Left ventricle myocardium superior (tissue), 1 donor: ENCODE results near the gene ACER3. TPM values are rescaled to one million over a fixed set of nuclear protein-coding genes. Genes with fewer than 3 reads are reported as not detected.
A peak's percentile ranks its signal among the peaks of the same experiment; 100 is the strongest.

Experiments
- ATAC-seq: fragments of 200-7000 bp; cut with Tn5 transposase; one replicate; pipeline ENCODE4 v1.9.1; 2020; ENCODE audit warnings: mild to moderate bottlenecking, moderate library complexity
- DNase-seq: peaks from one replicate; pipeline ENCODE4 v3.0.0-alpha.2; 2020
- intact Hi-C: fragments of 100-400 bp; cut with micrococcal nuclease; formaldehyde crosslinking; loops from one replicate; pipeline ENCODE4 v1.11.0; 2022
- total RNA-seq: library from RNA; stranded (reverse); fragmentation: NEBNext Ultra II Directional; extraction: Animal tissue kit (Norgen Biotek cat#: 25700); gene quantifications from one replicate; pipeline ENCODE4 v1.2.1, GENCODE V29; 2021
- donor health status: DM: no; HTN: yes; CAD: no; lungs with severe emphysema.

ACER3 gene
- total RNA-seq, 1 donor from 2014 or later = 9.4 TPM

- DNase-seq (no peak), ATAC-seq (no peak)
- intact Hi-C loops = no loop called here
These were observed 41.6 kb downstream of the ACER3 start for GRCh38 chr11:76902121-76903014.

DNA sequence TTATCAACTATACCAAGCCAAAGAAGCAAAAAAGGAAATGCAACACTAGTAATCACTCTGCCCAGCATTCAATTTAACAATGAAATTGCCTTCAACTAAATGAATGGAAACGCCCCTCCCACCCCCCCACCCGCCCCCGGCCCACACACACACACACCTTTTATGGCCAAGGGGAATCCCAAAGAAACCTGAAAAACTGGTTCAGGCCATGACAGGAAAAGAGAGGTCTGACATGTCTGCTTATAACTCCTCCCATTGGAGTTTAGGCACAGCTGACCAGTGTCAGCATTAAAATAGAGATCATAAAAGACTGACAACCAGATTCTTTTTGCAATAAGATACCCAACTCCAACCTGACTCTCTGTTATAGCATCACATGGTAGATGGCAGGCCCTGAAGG lies 42.6 kb downstream of the ACER3 start:
- intact Hi-C loops = no loop called here

GRCh38 chr11:76910620-76911414 lies 50.1 kb downstream of the ACER3 start:
- intact Hi-C loops = no loop called here
- ATAC-seq = peak; percentile 92
- DNase-seq = peak; percentile 39

More for the DNA sequence above, 42.6 kb downstream of the ACER3 start:
- ATAC-seq (no peak), DNase-seq (no peak)

- intact Hi-C loops = no loop called here
- DNase-seq (no peak), ATAC-seq (peak; percentile 55)
These were observed 50.7 kb downstream of the ACER3 start for GRCh38 chr11:76911415-76911808.

GRCh38 chr11:76916712-76917111 lies 56.0 kb downstream of the ACER3 start:
- ATAC-seq (no peak), DNase-seq (no peak)
- intact Hi-C loops = loop anchor here (5.0 kb wide), 1 partner anchor 184 kb away; no protein-coding TSS in a partner anchor

GRCh38 chr11:76918941-76919386 lies 58.2 kb downstream of the ACER3 start:
- intact Hi-C loops = loop anchor here (2.0 to 5.0 kb wide), 2 partner anchors 108 to 187 kb away; no protein-coding TSS in a partner anchor
- peak; percentile 85 for ATAC-seq
- DNase-seq = no peak

GRCh38 chr11:76919467-76919866 lies 58.7 kb downstream of the ACER3 start:
- intact Hi-C loops = loop anchor here (2.0 to 5.0 kb wide), 2 partner anchors 109 to 187 kb away; no protein-coding TSS in a partner anchor
- ATAC-seq = no peak

DNA sequence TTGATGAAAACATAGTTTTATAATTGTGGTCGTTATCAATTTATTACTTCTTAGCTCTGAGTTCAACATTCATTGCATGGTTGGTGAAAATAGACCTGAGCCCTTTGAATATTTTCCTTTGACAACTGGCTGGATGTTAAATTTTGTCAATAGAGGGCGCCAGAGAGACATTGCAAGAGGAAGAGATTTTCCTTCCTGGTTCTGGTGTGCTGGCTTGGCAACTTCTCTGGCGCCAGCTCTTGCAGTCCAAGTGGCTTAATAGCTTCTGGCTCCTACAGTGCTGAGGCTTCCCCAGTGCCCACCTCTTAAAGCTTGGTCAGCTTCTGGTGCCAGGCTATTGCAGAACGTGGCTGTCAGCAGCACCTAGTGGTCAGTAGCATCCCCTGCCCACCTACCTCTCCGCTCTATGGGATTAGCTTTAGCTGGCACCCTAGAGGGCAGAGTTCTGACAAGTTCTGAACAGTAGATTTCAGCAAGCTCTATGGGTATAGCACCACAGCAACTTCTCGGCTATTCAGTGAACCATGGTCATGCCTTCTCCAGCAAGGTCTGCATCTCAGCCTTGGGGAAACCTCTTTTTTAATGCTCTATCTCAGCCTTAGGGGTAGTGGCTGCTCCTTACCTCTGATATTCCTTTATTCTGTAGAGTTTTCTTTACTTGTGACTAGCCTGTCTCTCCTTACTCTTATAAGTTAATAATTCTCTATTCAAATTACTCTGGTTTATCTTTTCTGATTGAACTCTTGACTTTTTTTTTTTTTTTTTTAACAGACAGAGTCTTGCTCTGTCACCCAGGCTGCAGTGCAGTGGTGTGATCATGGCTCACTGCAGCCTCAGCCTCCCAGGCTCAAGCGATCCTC lies 59.4 kb downstream of the ACER3 start:
- peak; percentile 97 for ATAC-seq
- intact Hi-C loops = loop anchor here (2.0 to 5.0 kb wide), 2 partner anchors 109 to 188 kb away; no protein-coding TSS in a partner anchor
- peak; percentile 80 for DNase-seq

More at GRCh38 chr11:76919467-76919866, 58.7 kb downstream of the ACER3 start:
- no peak for DNase-seq

GRCh38 chr11:76927160-76927559 lies 66.4 kb downstream of the ACER3 start:
- ATAC-seq = no peak
- intact Hi-C loops = no loop called here

DNA sequence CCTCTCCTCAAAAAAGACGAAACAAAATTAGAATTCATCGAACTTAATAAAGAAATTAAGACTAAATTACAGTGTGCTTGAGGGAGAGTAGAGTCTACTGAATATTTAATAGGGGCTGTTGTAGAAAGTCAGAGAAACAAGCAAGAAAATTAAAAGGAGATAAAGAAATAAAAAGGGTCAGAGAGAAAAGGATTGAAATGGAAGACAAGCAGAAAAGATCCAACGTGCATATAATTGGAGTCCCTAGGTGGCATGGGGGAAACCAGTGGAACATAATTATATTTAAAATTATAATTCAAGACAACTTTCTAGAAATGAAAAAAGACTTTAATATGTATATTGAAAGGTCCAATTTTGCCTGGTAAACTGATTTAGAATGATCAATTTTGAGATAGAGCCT lies 74.3 kb downstream of the ACER3 start:
- no peak for ATAC-seq
- no peak for DNase-seq
- intact Hi-C loops = no loop called here

More at GRCh38 chr11:76927160-76927559, 66.4 kb downstream of the ACER3 start:
- no peak for DNase-seq

GRCh38 chr11:76939219-76939631 lies 78.5 kb downstream of the ACER3 start:
- ATAC-seq (no peak), DNase-seq (no peak)
- intact Hi-C loops = no loop called here

GRCh38 chr11:76944225-76944624 lies 83.5 kb downstream of the ACER3 start:
- intact Hi-C loops = no loop called here
- DNase-seq = no peak
- ATAC-seq = no peak

DNA sequence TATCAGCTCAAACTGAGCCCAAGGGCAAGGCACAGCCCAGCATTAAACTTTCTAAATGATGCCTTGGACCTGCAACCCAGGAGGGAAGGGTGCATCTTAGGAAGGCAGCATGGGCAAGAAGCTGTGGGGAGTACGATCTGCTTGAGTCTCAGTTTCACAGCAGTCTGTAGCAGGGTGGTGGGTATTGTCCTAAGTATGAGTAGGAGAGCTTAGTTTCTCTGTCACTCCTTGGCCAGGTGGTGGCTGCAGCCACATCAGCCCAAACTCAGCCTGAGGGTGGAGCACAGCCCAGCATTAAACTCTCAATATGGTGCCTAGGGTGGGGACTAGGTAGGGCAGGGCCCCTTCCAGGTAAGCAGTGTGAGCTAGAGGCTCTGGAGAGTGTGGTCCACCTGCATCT lies 85.5 kb downstream of the ACER3 start:
- intact Hi-C loops = no loop called here
- DNase-seq (no peak), ATAC-seq (no peak)

DNA sequence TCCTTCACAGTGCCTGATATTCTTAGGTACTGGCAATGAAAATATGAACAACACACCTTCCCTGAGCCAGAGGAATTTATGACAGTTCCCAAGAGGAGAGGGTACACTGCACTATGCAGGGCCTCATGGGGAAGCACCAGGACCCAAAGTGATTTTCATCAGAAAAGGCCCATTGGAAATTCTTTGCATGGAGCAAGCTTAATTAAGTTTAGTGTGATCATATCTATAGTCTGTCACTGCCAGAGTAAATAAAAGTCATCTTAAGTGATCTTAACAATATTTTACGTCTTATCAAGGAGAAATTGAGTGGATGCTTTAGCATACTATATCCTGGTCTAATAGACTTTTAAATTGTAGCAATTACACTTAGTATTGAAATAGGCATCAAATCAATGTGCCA lies 86.5 kb downstream of the ACER3 start:
- no peak for ATAC-seq
- no peak for DNase-seq
- intact Hi-C loops = no loop called here

DNA sequence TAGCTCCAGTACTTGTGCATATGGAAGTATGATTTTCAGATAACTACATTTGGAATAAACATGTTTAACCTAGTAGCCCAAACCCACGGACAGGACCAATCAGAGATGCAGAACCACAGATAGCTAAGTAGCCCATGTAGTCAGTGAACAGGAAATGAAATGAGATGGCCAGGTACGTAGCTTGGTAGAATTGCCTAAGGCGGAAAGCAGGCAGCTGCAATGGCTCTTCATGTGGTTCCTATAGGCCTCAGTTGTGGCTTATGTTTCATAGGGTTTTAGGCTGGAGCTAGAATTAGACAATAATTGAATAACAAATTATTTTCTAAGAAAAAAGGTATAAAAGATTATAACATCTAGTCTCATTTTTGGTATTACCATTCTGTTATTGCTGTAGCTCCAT lies 87.1 kb downstream of the ACER3 start:
- intact Hi-C loops = no loop called here
- no peak for ATAC-seq
- DNase-seq = no peak

- intact Hi-C loops = no loop called here
- no peak for ATAC-seq
- no peak for DNase-seq
These were observed 94.9 kb downstream of the ACER3 start for GRCh38 chr11:76955459-76956114.

- intact Hi-C loops = no loop called here
- DNase-seq (no peak), ATAC-seq (no peak)
These were observed 102.1 kb downstream of the ACER3 start for GRCh38 chr11:76962583-76963416.
